SH-SY5Y (cell line): Measurements from ENCODE around the gene BCAN.

Experiments
- GATA2 ChIP-seq: IDR thresholded peaks from 2 replicates; pipeline ENCODE4 v1.6.1; 2011; ENCODE audit warnings: mild to moderate bottlenecking, low read depth, low read length
- GATA3 ChIP-seq: IDR thresholded peaks from 2 replicates; pipeline ENCODE4 v1.6.1; 2011; ENCODE audit warnings: low read depth, mild to moderate bottlenecking, low read length, moderate library complexity

GRCh38 chr1:156598125-156598524 lies 43.8 kb upstream of the BCAN start:
- TF ChIP-seq GATA3 (no peak), GATA2 (no peak)
